Prostate gland (tissue), 2 donors: ENCODE results near the gene NAV2. TPM values are rescaled to one million over a fixed set of nuclear protein-coding genes. Genes with fewer than 3 reads are reported as not detected.

Experiments used
- DNase-seq: peaks from one replicate; pipeline ENCODE4 v3.0.0-alpha.2; 2019; ENCODE audit warnings: low spot score
- H3K27ac ChIP-seq, 2 donors: fragments of 200-600 bp; sonication (generic); 2 replicates each; pipeline ENCODE4 v1.5.1; 2017 to 2019
- H3K27me3 ChIP-seq: fragments of 200-600 bp; sonication (generic); replicated peaks from 2 replicates; pipeline ENCODE4 v1.5.1; 2019; ENCODE audit not compliant: insufficient read depth
- H3K36me3 ChIP-seq, 2 donors: fragments of 200-600 bp; sonication (generic); 1 replicate in 1 of 2; 2 replicates in 1 of 2; pipeline versions ENCODE4 v1.5.1 to v1.8.1; 2017 to 2019
- H3K4me1 ChIP-seq: fragments of 200-600 bp; sonication (generic); replicated peaks from 2 replicates; pipeline ENCODE4 v1.5.1; 2019
- H3K4me3 ChIP-seq, 2 donors: fragments of 200-600 bp; sonication (generic); 2 replicates each; pipeline ENCODE4 v1.5.1; 2017 to 2019
- H3K9me3 ChIP-seq: fragments of 200-600 bp; sonication (generic); 2 replicates; pipeline ENCODE4 v1.5.1; 2017
- POLR2A ChIP-seq: fragments of 450-650 bp; IDR thresholded peaks from one replicate; pipeline ENCODE4 v1.6.1; 2016; ENCODE audit warnings: antibody characterized with exemption, mild to moderate bottlenecking
- POLR2AphosphoS5 ChIP-seq: sonication (generic); formaldehyde crosslinking; IDR thresholded peaks from one replicate; pipeline ENCODE4 v1.6.1; 2017; ENCODE audit warnings: antibody characterized with exemption
- WGBS: methylation state at CpG from one replicate; pipeline ENCODE4 v1.1.5; 2018; 5-methylcytosine and 5-hydroxymethylcytosine counted together
- intact Hi-C: fragments of 100-400 bp; cut with DNase I; formaldehyde crosslinking; loops from one replicate; pipeline ENCODE4 v1.14.2; 2022
- total RNA-seq, 2 donors: library from RNA; depleted of rRNA; stranded (reverse); fragments of >200 nt; gene quantifications; one replicate each; pipeline ENCODE4 v1.1.0, GENCODE V29; 2016
- TF ChIP-seq, protein P1 (sequence below), 4 experiments: fragments of 200-600 bp in 2 of 4; fragments of 450-650 bp in 2 of 4; sonication (generic) in 2 of 4; IDR thresholded peaks; 1 replicate in 3 of 4; 2 replicates in 1 of 4; pipeline ENCODE4 v1.5.1; 2016 to 2019; ENCODE audit warnings: antibody characterized with exemption in 4 of 4, mild to moderate bottlenecking in 2 of 4, moderate library complexity in 2 of 4

NAV2 gene
- total RNA-seq, 2 donors from 2014 or later = 17.1 to 26.6 TPM

DNA sequence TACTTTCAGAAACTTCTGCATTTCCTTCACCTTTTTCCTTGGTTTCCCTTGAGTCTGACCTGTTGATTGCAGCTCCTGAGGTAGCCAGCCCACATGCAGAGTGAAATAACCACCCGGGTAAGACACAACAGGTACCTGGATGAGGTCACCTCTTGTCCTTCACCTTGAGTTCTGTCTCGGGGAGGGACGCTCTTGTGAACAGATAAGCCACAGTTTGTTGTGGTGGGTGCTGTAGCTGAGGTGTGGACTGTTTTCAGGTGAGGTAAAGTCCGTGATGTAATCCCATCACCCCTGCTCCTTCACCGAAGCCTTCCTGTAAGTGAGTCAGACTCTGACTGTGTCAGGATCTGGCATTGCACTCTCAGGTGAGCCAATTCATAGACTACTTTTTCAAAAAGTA, 183.1 kb downstream of the NAV2 start:
- DNase-seq = no peak
- intact Hi-C loops = no loop called here
- Histone ChIP-seq H3K27me3 (no peaks in the 10 kb centered on the region), H3K4me3 (no peak overlapping the region), H3K9me3 (no peaks in the 10 kb centered on the region), H3K27ac (no peak overlapping the region), H3K4me1 (no peaks in the 10 kb centered on the region), H3K36me3 (no peaks in the 10 kb centered on the region)
- WGBS = 84% methylated on average over 5 of the region's 5 CpGs
- TF ChIP-seq POLR2AphosphoS5 = no peak
- no peak for TF ChIP-seq POLR2A
- TF ChIP-seq, protein P1, sequence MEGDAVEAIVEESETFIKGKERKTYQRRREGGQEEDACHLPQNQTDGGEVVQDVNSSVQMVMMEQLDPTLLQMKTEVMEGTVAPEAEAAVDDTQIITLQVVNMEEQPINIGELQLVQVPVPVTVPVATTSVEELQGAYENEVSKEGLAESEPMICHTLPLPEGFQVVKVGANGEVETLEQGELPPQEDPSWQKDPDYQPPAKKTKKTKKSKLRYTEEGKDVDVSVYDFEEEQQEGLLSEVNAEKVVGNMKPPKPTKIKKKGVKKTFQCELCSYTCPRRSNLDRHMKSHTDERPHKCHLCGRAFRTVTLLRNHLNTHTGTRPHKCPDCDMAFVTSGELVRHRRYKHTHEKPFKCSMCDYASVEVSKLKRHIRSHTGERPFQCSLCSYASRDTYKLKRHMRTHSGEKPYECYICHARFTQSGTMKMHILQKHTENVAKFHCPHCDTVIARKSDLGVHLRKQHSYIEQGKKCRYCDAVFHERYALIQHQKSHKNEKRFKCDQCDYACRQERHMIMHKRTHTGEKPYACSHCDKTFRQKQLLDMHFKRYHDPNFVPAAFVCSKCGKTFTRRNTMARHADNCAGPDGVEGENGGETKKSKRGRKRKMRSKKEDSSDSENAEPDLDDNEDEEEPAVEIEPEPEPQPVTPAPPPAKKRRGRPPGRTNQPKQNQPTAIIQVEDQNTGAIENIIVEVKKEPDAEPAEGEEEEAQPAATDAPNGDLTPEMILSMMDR (IDR thresholded peaks at IDR 0.05) = no peak

DNA sequence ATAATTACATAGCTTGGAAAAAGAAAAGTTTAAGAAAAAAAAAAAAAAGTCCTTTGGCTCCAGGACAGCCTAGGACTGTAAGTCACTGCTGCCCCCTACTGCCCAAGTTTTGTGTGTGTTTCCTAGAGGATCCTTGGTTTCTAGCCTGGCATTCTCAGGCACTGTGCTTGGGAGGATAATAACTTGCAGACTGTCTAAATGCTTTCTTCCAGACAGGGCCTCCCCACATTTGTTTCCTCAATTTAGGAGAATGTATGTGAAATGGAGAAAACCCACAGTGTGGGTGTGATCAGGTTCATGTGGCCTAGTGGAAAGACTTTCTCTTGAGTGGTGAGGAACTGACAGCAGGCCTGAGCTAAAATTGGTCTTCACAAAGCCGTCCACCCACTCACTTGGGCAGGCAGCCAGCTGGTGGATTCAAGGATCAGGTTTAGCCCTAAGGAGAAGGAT, 191.0 kb downstream of the NAV2 start:
- Histone ChIP-seq H3K27ac (no peak overlapping the region), H3K4me3 (no peak overlapping the region), H3K36me3 (no peaks in the 10 kb centered on the region), H3K9me3 (no peaks in the 10 kb centered on the region), H3K4me1 (no peaks in the 10 kb centered on the region), H3K27me3 (no peaks in the 10 kb centered on the region)
- intact Hi-C loops = loop anchor here (2.0 kb wide), 2 partner anchors 161 to 339 kb away; no protein-coding TSS in a partner anchor
- WGBS = 0% methylated on average over 1 of the region's 1 CpG
- peak; percentile 60 for DNase-seq
- no peak for TF ChIP-seq POLR2A
- TF ChIP-seq, protein P1 (IDR thresholded peaks at IDR 0.05) = peak; percentile 23 to 69 (median 63)

DNA sequence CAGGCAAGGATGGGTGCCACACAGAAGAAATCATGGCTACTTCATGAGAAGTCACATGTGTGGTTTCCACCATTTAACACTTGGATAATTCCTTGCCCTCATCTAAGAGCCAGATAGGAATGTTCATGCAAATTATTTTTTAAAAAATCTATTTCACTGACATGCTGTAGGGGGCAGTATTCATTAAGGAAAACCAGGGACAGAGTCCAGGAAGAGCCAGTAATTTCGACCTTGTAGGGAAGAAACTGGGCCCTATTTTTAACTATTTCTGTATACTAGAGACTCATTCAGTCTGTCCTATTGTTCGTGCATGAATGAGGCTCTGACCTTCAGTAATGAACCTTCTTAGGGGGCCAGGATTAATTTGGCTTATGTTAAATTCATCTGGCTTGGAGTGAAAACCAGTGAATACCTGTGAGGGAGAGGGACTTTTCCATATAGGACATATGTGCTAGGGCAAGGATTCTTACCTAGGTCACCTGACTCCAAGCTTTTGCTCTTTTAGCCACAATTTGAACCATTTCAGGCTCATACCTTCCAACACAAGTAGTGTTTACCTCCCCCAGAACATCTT, 192.7 kb downstream of the NAV2 start:
- WGBS = 13% methylated on average over 2 of the region's 2 CpGs
- Histone ChIP-seq H3K27ac (no peak overlapping the region), H3K4me3 (no peak overlapping the region), H3K4me1 (no peaks in the 10 kb centered on the region), H3K9me3 (no peaks in the 10 kb centered on the region), H3K36me3 (no peaks in the 10 kb centered on the region), H3K27me3 (no peaks in the 10 kb centered on the region)
- intact Hi-C loops = no loop called here
- TF ChIP-seq, protein P1 (IDR thresholded peaks at IDR 0.05) = peak in 3 of 4 experiments; percentile 42 to 54 (median 44)
- TF ChIP-seq POLR2A = no peak
- no peak for DNase-seq

DNA sequence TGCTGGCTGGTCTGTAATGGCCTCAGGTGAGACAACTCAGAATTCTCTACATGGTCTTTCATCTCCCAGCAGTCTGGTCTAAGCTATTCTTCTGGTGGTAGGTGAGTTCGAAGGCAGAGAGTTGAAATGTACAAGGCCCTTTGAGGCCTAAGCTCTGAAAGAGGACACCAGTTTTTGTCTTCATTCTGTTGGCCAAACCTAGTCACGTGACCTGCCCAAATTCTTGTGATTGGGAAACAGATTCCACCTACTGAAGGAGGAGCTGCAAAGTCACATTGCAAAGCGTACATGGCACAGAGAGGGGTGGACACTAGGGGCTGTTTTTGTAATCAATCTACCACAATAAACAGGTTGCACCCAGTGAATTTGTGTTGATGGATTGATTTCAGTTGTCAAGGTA, 193.5 kb downstream of the NAV2 start:
- 87% methylated on average over 3 of the region's 3 CpGs for WGBS
- DNase-seq = no peak
- intact Hi-C loops = no loop called here
- Histone ChIP-seq H3K36me3 (no peaks in the 10 kb centered on the region), H3K27ac (no peak overlapping the region), H3K4me1 (no peaks in the 10 kb centered on the region), H3K9me3 (no peaks in the 10 kb centered on the region), H3K27me3 (no peaks in the 10 kb centered on the region), H3K4me3 (no peak overlapping the region)
- TF ChIP-seq POLR2A (no peak), POLR2AphosphoS5 (no peak)
- TF ChIP-seq, protein P1 (IDR thresholded peaks at IDR 0.05) = no peak

DNA sequence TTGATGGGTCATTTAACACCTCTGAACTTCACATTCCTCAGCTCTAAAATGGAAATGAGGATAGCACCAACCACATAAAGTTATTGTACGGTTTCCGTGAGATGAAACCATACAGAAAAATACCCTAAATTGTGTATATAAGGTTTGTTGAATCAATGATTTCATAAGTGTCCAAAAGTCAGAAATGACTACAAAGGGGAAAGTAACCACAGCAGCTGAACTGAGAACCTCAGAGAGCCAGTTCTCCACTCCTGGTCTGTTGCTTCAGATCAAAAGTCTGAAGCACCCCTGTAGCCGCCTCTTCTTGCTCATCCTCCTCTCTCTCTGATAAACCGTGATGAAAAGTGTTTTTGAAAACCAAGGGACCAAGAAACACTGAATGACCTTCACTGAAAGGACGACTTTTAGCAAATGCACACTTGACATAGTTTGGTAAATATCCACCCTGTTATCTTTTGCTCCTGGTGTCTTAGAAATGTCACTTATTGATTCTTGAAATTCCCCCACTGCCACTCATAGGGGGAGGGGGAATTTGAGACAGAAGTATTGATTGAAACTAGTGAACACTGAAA, 194.5 kb downstream of the NAV2 start:
- no peaks in the 10 kb centered on the region for H3K4me1 ChIP-seq
- no peak overlapping the region for H3K27ac ChIP-seq
- no peaks in the 10 kb centered on the region for H3K27me3 ChIP-seq
- H3K36me3 ChIP-seq = no peaks in the 10 kb centered on the region
- no peaks in the 10 kb centered on the region for H3K9me3 ChIP-seq
- intact Hi-C loops = no loop called here
- H3K4me3 ChIP-seq = no peak overlapping the region
- 86% methylated on average over 5 of the region's 5 CpGs for WGBS
- TF ChIP-seq, protein P1 (IDR thresholded peaks at IDR 0.05) = no peak
- TF ChIP-seq POLR2A = no peak
- no peak for TF ChIP-seq POLR2AphosphoS5
- no peak for DNase-seq
